Activated T-helper 1 cell treated with anti-CD3 and anti-CD28 coated beads, Interleukin-2, amount 50 U/mL, for 16 hours (primary cell): ENCODE measurements around the gene SDC4.

Experiments used
- DNase-seq, 2 donors: peaks; one replicate each; pipeline ENCODE4 v3.0.0-alpha.2; 2020; ENCODE audit warnings: low read depth in 1 of 2, low spot score in 1 of 2

Gene SDC4

DNA sequence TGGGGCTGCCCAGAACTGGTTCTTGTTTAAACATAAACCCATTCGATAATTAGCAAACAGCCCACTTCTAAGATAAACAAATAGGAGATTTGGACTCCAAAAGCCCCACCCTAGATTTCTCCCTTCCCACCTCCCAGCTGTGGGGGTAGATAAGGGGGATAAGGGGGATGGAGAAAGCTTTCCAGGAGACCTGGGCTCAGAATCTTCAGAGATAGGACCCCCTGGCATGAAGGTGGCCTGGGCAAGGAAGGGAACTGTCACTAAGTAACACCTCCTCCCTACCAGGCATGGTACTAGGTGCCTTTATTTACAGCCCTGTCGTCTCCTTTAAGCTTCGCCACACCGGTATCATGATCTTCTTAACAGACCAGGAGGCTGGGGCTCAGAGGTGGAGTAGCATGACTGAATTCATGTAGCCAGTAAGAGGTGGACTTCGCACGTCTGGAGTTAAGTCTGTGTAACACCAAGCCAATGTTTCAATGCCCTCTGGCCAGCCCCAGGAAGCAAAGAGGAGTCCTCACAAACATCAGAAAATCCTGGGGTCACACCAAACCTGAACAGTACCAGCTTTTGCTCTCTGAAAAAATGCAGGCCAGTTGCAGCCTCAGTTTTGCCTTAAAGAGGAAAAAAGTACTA is 4.6 kb downstream of the SDC4 start:
- no peak for DNase-seq

DNA sequence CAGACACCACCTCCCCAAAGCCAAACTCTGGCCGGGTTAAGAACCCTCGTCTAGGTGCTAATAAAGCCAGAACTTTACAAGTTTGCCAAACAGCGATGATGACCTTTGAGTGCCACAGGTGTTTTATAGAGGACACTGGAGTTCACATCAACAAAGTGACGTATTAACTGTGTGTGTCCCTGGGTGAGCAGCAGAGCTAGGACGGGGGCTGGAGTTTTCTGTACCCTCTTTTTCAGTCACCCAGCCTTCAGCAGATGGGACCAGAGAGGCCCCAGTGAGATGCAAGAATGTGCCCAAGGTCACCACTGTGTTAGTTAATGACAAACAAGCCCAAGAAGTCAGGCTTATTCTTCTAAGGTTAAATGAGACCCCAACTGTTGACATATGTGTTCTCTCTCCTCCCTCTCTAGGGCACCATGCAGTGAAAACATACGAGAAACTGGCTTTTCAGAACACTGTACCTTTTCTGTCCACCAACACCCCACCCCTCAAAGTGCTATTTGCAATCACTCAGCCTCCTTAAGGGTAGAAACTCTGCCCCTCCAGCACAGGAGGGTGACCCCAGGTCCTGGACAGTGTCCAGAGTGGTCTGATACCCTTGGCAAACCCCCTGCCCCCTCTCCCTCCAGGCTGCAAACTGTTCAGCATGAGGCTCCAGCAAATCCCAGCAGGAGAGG is 5.2 kb downstream of the SDC4 start:
- no peak for DNase-seq

DNA sequence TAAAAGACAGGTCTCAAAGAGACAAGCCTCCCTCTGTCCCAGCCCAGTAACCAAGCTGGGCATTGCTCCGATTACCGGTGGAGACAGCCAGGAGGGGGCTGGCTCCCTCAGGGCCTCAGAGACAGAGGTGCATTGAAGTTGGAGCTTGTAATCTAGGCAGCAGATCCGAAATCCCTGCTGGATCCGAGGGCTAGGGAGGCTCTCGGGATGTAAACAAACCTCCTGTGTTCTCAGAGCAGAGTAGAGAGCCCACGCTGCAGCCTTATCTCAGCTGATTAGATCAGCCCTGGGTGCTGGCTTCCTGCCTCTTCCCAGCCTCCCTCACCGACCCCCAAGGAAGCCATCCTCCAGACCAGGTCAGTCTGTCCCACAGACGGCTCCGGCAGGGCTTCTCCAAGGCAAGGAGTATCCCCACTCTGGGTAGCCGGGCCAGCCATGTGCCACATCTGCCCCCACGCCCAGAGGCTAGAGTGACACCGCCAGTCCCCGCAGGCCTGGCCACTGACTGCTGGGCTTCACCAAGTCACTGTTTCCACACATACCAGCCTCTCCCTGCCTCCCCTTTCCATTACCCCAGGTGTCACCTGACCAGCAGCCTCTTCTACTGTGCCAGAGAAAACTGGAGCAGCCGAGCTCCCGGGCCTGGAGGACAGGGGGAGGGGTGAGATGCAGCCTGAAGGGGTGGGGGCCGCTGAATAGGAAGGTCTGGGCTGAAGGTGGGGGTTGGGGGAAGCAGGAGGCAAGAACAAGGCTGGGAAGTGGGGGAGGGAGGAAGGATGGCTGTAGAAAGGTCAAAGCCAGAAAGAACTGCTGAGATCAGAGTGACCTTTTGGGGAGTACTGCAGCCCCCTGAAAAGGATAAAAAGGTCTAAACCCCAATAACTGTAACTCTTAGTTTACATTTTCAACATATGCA is 6.0 kb downstream of the SDC4 start:
- DNase-seq: no peak

DNA sequence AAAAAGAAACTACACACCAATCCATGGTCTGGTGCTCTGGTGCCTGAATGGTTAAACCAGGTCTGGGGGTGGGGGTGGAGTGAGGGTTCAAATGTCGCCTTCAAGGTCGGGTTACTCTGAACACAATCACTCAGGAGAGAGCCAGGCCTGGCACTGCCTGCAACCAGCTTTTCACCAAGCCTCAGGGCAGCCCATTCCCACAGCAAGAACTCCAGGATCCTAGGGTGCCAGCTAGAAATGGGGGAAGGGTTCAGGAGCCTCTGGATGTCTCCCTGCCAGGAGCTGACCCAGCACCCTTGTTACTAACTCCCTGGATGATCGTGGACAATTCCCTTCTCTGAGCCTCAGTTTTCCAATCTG is 6.7 kb downstream of the SDC4 start:
- DNase-seq: no peak

DNA sequence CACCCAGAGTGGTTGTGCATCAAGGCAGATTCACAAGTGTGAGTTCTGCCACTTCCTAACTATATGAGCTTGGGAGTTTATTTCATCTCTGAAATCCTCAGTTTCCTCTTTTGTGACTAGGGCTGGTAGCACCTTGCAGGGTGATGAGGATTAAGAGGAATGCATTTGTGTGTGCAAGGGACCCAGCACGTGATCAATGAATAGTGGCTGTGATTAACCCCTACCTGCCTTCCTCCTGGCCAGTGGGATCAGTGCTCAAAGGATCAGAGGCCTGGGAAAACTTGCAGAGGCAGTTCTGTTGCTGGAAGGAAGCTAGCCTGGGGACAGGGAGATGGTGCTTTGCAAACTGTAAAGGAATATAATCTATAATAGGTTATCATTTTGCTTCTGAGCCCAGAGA is 7.3 kb downstream of the SDC4 start:
- DNase-seq: no peak

DNA sequence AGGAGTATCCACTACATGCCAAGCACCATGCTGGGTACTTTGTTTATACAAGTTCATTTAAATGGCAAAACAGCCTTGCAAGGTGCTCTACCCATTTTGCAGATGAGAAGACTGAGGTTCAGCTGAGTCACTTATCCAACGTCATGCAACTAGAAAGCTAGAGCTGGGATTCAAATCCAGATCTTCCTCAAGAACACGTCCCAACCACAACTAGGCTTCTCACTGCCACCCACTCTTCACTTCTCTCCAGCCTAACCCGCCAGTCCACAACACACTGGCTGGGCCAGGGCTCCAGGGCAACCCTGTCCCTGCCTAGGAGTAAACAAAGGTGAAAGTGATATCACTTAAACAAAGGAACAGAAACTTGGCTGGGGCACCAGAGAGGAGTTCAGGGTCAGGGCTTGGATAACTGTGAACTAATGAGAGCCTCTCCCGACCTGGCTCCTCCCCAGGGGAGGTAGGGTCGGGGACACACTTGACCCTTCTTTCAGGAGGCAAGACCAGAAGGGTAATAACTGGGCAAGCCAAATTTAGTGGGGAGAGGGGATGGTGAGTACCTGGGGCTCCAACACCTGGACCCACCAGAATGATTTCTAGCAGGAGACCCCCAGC is 7.9 kb downstream of the SDC4 start:
- DNase-seq: no peak

DNA sequence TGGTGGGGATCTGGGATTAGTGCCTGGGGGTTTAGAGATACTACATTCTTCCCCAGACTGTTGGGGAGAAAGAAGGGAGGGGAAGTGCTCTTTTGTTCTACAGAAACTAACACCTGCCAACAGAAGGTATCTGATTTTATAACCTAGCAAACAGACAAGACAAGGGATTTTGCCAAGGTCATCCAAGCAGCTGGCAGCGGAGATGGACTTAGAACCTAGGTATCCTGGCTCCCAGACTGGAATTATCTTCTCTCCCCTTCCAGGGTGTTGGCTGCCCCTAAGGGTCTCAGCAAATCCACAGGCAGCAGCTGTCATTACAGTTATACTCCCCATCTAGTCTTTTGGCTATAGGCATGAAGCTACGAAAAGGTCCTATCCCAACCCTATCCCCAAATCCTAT is 8.4 kb downstream of the SDC4 start:
- DNase-seq: no peak

DNA sequence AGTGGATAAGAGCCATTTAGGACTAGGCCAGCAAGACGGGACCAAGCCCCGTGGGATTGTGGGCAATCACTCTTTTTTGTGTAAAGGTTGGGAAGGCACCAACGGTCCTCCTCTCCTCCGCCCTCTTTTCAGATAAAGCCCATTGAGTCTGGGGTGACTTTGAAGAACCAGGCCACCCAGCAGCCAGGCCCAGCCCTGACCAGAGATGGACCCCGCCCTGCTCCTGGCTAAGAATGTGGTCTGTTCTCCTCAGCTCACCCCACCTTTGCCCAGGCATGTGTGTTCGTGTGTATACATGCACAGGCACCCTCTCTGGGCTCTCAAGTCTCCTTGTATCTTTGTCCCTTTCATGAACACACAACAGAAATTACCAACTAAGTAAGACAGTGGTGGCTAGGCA is 9.1 kb downstream of the SDC4 start:
- DNase-seq: no peak

DNA sequence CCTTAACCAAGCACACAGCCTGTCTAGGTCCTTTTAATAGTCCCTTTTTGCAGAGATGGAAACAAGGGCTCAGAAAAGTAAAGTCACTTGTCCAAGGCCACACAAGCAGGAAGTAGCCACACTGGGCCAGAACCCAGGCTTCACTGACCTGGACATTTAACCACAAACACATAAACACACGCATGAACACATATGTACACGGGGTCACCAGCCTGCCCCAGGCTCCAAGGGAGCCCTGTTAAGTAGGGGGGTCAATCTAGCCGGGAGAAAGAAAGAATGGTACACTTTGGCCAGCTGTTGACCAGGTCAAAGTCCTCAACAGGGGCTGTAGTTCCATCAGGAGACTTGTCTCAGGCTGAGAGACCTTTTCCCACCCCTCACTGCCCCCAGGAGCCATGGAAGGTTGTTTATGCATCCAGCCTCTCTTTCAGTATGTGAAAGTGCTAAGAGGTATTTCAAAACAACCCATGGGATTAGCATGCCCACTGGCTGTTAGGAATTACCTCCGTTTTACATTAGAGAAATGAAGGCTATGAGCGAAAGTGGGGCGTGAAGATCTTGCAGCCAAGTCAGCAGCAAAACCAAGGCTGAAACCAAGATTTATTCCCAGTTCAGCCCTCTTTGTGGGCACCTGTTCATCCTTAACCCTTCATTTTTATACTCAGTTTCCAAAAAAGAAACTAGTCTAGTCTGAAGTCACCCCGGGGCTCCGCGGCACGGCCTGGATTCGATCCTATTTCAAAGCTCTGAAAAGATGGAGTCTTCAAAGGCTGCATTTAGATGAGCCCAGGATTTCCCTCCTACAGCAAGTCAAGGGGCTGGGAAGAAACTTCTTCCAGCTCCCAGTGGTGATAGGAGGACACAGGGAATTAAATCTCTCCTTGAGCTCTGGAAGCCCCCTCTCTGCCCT is 9.8 kb downstream of the SDC4 start:
- DNase-seq: no peak

DNA sequence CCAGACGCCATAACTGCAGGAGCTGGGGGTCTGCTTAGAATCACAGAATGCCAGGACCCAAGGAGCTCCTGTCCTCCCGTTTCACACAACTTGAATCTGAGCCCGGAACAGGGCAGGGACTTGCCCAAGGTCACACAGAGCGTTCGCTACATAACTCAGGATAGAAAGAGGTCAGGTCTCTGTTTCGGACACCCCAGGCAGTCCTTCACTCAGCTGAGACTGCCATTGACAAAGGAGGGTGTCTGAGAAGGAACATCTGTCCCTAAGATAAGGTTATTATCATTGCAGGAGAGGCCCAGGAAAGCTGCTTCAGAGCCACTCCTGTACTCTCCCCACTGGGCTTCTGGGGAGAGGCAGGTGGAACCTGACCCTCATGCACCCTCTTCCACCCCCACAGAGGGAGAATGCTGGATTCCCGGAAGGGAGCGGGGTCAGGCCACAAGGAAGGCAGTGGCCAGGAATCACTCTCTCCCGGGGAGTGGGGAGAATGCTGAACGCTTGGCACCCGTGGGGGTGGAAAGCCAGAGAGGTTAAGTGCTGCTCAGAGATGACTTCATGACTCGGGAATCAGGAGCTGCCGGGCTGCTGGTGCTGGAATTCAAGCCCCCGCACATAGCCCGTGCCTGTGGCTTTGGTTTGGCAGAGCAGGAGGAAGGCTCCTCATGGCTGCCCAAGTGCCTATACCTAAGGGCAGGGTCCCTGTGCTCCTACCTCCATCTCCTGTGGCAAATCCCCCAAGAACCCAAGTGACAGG is 10.7 kb downstream of the SDC4 start:
- no peak for DNase-seq

DNA sequence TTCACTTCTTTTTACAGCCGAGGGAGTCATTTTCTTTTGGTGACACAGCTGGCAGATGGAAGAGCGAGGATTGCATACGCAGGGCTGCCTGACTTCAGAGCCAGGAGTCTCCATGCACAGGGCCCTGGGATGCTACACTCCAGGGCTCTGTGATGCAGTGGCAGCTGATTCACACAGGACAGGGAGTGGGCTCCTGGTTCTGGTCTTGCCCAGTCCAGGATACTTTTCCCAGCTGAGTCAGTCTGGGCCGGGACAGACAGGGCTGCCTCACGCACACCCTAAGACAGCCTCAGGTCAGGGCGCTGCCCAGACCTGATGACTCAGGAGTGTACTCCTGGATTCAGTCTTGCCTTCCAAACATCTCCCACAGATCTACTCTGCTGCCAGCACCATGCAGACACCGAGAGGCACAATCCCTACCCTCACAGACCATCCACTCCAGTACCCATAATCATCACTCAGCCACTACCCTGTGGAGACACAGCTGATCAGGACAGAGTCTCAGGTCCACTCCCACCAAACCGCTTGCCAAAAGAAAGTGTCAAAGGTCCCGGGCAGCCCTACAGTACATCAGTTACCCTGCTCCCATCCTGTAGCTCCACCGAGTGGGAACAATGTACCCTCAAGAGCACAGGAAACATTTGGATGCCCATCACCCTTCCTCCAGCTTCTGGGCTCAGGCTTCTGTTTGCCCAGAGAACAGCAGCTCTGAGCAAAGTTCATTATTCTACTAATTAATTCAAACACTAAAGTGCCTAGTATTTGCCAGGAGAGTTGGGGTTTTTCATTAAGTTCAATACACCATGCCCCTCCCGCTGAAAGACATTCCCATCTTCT is 11.5 kb downstream of the SDC4 start:
- no peak for DNase-seq

DNA sequence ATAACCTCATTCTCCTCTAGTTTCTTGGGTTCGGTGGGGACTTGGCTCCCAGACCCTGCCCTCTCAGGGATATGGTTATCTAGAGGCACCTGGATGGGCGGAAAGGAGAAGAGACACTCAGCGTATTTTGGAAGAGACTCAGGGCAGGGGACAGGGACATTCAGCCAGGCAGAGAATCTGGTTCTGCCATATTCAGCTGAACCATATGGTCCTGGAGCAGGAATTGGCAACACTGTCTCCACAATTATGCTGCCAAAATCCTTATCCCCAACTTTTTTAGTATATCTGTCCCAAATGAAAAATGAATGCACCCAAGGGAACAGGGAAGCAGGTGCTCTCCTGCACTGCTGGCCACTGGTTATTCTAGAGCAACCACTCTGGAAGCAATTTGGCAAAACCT is 17.7 kb downstream of the SDC4 start:
- DNase-seq: no peak

DNA sequence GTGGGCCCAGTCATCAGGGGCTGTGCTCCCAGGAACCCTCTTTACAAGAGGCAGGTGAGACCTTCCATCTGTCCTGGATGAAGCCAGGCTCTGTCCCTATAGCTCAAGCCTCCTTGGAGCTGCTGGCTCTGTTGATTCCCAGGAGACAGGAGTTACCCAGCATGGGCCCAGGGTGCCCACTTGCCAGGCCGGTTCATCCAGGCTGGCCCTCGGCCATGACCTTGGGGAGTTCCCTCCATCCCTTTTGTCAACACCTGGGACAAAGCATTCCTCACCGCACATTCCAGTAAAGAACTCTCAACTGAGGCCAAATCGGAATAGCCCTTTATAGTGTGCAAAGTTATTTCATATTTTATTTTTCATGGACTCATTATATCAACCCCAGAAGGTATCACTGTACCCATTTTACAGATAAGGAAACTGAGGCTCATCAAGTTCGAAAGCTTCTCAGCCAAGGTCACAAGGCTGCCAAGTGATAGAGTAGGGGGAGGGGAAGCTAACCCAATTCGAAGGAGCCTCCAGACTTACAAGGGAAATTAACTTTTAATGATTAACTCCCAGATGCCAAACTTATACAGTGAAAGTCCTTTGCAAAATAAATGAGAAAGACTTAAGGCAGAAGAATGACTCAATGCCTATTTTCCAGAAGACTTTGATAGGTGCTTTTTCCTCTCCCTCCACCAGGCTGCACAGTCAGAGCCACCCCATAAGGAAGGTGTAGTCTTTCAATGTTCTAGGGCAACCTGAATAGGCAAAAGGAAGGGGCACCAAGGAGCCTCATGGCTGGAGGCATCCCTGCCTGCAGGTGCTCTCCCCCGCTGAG is 18.5 kb downstream of the SDC4 start:
- no peak for DNase-seq

DNA sequence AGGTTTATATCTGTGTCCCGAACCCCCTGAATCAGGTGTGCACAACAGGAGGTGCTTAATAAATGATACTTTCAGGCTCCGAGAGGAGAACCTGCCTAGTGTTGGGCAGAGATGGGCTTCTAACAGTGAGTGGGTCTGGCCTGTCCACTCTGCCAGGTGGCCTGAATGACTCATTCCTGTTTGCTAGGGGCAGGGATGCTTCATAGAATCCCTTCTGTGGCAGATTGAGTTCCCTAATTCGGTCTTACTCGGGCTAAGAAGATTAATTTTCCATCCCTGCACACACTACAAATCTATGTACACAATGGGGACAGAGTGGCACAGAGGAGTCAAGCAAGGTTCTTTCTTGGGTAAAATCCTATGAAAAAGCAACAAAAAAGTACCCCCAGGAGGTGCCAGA is 19.8 kb downstream of the SDC4 start:
- DNase-seq: no peak

DNA sequence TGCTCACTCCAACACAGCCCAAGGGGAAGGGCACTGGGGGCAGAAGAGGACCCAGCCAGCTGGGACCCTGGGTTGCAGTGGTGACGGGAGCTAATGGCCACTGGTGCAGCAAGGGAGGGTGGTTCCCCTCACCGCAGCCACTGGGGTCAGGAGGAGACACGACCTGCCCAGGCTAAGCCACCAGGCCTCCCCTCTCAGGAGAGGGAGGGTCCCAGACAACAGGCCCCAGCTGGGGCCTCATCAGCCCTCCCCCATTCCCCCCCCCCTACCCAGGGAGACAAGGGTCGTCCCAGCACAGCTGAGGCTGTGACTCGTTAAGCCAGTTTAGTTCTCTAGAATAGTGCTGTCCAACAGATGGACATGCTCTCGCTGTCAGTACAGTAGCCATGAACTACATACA is 22.9 kb downstream of the SDC4 start:
- DNase-seq: no peak

DNA sequence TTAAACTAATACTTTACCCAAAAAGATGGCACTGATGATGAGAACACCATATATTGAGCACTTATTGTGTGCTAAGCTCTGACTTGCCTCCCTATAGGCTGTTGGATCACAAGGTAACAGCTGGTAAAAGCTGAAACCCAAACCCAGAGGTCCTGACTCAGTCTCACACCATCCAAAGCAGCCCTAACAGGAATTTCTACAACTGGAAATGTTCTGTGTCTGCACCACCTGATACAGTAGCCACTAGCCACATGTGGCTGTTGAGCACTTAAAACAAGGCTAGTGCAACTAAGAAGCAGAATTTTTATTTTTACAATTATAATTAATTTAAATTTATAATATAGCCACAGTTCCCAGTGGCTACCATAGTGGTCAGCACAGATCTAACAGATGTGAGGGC is 24.5 kb downstream of the SDC4 start:
- no peak for DNase-seq

DNA sequence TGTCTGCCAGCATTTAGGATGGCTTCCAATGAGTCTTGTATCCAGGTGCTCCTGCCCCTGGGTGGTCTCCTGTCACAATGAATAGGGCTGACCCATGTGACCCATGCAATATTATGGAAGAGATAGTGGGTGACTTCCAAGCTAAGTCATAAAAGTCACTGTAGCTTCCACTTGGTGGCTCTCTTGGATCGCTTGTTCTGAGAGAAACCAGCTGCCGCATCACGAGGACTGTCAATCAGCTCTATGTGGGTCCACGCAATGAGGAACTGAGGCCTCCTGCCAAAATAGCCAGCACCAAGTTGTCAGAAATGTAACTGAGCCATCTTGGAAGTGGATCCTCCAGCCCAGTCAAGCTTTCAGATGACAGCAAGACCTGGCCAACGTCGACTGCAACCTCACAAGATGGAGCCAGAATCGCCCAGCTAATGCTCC is 25.3 kb downstream of the SDC4 start:
- DNase-seq: no peak

DNA sequence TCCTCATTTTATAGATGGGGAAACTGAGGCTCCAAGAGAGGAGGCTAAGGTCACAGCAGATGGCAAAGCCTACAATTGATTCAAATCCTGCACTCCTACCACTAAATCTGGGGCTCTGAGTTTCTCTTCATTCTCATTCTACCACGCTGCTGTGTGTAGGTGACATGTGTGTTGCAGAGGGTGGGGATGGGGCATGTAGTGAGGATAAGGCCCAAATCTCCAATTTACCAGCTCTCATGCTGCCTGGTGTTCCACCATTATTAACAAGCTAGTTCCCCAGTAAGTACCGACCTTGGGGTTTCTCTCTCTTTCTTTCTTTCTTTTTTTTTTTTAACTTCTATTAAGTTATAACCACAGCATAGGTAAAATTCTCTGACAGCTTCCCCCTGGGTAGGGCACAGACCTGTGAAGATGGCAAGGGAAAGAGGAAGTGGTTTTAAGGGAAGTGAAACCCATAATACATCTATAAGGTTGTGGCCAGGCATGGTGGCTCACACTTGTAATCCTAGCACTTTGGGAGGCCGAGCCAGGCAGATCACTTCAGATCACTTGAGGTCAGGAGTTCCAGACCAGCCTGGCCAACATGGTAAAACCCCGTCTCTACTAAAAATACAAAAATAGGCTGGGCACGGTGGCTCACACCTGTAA is 27.2 kb downstream of the SDC4 start:
- no peak for DNase-seq
